ENCODE data around the gene MINDY1.
A peak's percentile ranks its signal among the peaks of the same experiment; 100 is the strongest.

Gene MINDY1

DNA sequence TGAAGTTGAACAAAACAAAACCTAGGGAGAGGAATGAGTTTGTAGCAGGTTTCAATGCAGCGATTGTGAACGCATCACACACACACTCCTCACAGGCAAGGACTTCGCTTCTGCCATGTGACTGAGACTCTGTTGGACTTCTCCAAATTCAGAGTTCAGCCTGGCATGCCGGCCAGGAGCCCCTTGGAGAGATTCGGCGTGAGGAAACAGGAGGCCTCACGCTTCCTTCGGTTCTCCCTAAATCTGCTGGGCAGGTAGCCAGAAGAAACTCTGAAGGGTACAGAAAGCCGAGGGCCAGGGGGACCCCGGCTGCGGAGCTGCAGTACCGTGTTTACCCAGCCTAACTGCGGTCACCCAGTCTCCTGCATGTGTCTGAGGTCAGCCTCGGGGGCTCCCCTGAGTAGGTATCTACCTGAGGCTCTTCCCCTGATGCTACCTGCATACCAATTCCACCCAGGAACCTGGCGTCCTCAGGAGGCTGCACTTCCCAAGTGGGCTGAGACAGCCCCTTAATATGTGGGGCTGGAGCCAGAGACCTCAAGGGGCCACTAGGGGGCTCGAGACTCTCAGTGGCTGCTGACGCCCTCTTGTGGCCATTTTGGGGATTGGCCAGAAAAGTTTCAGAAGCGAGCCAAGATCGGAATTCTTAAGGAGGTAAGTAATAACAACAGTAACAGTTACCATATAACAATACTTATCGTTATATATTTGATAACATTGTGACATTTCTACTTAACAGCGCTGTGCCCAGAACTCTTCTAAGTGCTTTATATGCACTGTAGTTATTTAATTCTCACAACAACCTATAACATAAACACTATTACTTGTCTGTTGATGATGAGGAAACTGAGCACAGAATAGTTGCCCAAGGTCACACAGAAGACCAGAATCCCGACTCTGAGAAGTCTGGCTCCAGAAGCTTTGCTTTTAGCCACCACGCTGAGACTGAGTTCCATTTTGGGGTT lies 27.3 kb downstream of the MINDY1 start:
- H3K9ac ChIP-seq, result no peak overlapping the region
- H3K4me1 ChIP-seq, result peaks cover 23% of the 10 kb centered on the region
- H3K4me3 ChIP-seq (ENCODE audit: low read depth, low read length), result no peak overlapping the region
- no peaks in the 10 kb centered on the region for H3K9me3 ChIP-seq (ENCODE audit: control insufficient read depth, low read length)
- H3K36me3 ChIP-seq (ENCODE audit: control insufficient read depth, insufficient read depth, low read length), result no peaks in the 10 kb centered on the region
- TF ChIP-seq CTCF (IDR thresholded peaks at IDR 0.05), result peak; percentile 98
- H3K4me2 ChIP-seq (ENCODE audit: low read length), result peak overlapping the region; percentile 25
- no peaks in the 10 kb centered on the region for H3K27me3 ChIP-seq (ENCODE audit: control insufficient read depth, insufficient read depth, low read length)
- peak overlapping the region; percentile 52 for H3K27ac ChIP-seq
- H3K79me2 ChIP-seq, result no peaks in the 10 kb centered on the region
- H2AFZ ChIP-seq, result peak overlapping the region; percentile 82

DNA sequence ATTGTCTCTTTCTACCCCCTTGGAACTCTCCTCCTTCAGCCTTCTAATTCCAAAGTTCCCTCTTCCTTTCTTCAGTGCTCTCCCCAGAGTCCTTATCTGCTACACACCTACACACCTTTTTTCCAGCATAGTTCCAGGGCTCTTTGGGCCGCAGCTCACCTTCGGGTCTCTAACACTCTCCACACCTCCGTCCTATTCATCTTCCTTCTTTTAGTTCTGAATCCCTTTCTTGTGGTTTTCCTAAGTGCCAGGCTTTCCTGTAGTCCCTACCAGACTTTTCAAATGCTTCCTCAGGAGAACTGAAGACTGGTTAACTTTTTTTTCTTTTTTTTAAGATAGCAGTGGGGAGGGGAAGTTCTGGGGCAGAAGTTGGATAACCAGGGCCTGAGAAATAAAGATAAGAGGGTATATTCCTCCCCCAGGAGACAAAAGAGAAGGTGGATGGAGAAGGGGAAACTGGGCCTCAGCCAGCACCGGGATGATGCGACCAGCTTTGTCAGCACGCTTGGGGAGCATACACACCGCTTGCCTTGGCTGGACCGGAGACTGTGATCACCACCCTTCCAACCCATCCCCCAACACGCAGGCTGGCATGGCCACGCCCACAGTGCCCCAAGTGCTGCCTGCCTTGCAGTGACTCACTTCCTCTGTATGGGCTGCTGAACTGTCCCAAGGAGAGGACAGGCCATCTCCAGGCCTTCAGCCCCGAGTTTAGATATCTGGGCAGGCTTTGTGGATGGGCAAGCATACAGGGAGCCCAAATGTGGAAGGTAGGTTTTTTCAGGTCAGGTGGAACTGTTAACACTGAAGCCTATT lies 29.6 kb downstream of the MINDY1 start:
- Histone ChIP-seq H3K27me3 (ENCODE audit: control insufficient read depth, insufficient read depth, low read length) (no peaks in the 10 kb centered on the region), H3K9ac (no peak overlapping the region), H3K4me2 (ENCODE audit: low read length) (peak overlapping the region; percentile 5), H3K36me3 (ENCODE audit: control insufficient read depth, insufficient read depth, low read length) (no peaks in the 10 kb centered on the region), H3K4me1 (peaks cover 27% of the 10 kb centered on the region), H3K9me3 (ENCODE audit: control insufficient read depth, low read length) (no peaks in the 10 kb centered on the region), H2AFZ (peak overlapping the region; percentile 53), H3K79me2 (peaks cover 7% of the 10 kb centered on the region), H3K4me3 (ENCODE audit: low read depth, low read length) (no peak overlapping the region), H3K27ac (peak overlapping the region; percentile 71)
- no peak for TF ChIP-seq CTCF (IDR thresholded peaks at IDR 0.05)

DNA sequence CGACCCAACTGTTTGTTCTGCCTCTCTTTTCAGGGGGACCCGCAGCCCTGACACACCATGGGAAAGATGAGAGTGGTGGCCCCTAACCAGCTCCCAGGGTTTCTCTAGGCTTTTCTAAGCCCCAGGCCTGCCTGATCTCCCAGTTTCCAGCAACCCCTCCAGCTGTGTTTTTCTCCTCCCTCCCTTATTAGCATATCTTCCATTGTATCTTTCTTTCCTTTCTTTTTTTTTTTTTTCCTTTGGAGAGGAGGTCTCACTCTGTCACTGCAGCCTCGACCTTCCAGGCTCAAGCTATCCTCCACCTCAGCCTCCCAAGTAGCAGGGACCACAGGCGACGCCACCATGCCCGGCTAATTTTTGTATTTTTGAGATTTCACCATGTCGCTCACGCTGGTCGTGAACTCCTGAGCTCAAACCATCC lies 30.3 kb downstream of the MINDY1 start:
- H3K27me3 ChIP-seq (ENCODE audit: control insufficient read depth, insufficient read depth, low read length), result no peaks in the 10 kb centered on the region
- H3K36me3 ChIP-seq (ENCODE audit: control insufficient read depth, insufficient read depth, low read length), result no peaks in the 10 kb centered on the region
- peak overlapping the region; percentile 71 for H3K27ac ChIP-seq
- no peaks in the 10 kb centered on the region for H3K9me3 ChIP-seq (ENCODE audit: control insufficient read depth, low read length)
- no peak for TF ChIP-seq CTCF (IDR thresholded peaks at IDR 0.05)
- no peak overlapping the region for H3K9ac ChIP-seq
- H2AFZ ChIP-seq, result no peak overlapping the region
- no peak overlapping the region for H3K4me2 ChIP-seq (ENCODE audit: low read length)
- H3K79me2 ChIP-seq, result peaks cover 10% of the 10 kb centered on the region
- H3K4me3 ChIP-seq (ENCODE audit: low read depth, low read length), result no peak overlapping the region
- H3K4me1 ChIP-seq, result peaks cover 31% of the 10 kb centered on the region

DNA sequence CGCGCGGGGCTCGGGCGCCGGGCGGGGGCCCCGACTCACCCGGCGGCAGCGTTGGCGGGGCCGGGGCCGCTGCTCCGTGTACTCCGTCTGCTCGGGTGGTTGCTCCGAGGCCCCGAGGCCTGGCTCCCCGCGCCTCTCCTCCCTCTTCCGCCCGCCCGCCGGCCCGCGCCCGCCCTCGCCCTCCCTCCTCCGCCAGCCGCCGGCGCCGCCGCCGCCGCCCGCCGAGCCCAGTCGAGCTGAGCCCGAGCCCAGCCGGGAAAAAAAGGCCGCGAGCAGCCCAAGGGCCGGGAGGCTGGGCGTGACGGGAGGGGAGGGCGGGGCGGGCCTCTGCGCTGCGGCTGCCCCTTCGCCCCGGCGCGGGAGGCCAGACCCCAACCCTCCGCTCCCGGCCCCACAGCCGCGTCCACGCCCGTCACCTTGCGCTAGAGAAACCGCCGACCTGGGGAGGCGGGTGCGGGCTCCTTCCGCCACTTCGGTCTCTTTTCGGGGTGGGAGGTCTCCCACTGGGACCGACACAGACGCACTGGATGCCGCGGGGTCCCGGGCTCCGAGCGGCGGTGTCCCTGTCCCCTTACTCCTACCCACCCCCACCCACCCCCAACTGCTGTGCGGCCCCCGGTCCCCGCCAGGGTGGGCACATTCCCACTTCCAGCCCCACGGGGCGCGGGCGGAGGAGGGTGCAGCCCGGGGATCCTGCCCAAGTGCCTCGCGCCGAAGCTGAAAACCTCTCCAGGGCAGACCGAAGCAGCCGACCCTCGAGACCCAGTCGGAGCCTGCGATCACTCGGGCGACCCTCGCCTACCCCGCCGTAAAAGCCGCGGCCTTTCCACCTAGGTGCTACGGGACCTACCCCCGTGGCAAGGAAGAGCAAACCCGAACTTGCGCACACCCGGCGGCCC lies 31.9 kb downstream of the MINDY1 start, which contains the start of gene CERS2:
Gene CERS2, minus strand, starts transcription at position 256 of the 899 bp plus-strand sequence. CDS start 5,745 bp downstream, outside the sequence.
- Histone ChIP-seq H3K27me3 (ENCODE audit: control insufficient read depth, insufficient read depth, low read length) (no peaks in the 10 kb centered on the region), H3K27ac (peak within 1 kb of the TSS; percentile 66), H3K9me3 (ENCODE audit: control insufficient read depth, low read length) (no peaks in the 10 kb centered on the region), H3K36me3 (ENCODE audit: control insufficient read depth, insufficient read depth, low read length) (no peaks in the 10 kb centered on the region), H3K4me1 (peaks cover 29% of the 10 kb centered on the region), H3K4me2 (ENCODE audit: low read length) (peak within 1 kb of the TSS; percentile 89), H3K4me3 (ENCODE audit: low read depth, low read length) (peak within 1 kb of the TSS; percentile 79), H3K79me2 (peaks cover 10% of the 10 kb centered on the region), H3K9ac (no peak within 1 kb of the TSS), H2AFZ (peak within 1 kb of the TSS; percentile 80)
- TF ChIP-seq CTCF (IDR thresholded peaks at IDR 0.05), result no peak

Measured in parathyroid adenoma (tissue), 2 donors.